GM18519 (cell line): ENCODE data around the gene E2F3.

ENCODE experiments used
- ATAC-seq: cut with Tn5 transposase; IDR thresholded peaks from one replicate; pipeline ENCODE4 v1.9.1; 2021; ENCODE audit warnings: mild to moderate bottlenecking, moderate library complexity; ENCODE audit not compliant: unreplicated experiment, low FRiP score

E2F3 gene

GRCh38 chr6:20401205-20402091 lies at the start of gene E2F3:
E2F3 (plus strand) TSS chr6:20401879; CDS start chr6:20402233, 354 bp downstream.
- ATAC-seq: peak; percentile 78

GRCh38 chr6:20352346-20352745 lies 49.3 kb upstream of the E2F3 start:
- ATAC-seq: no peak

- ATAC-seq: no peak
Measured at GRCh38 chr6:20353134-20353533, 48.5 kb upstream of the E2F3 start.

GRCh38 chr6:20354366-20354765 lies 47.3 kb upstream of the E2F3 start:
- ATAC-seq: no peak

- ATAC-seq: no peak
Measured at GRCh38 chr6:20360471-20361119, 41.1 kb upstream of the E2F3 start.

GRCh38 chr6:20362623-20363022 lies 39.1 kb upstream of the E2F3 start:
- ATAC-seq: no peak

GRCh38 chr6:20364327-20364726 lies 37.4 kb upstream of the E2F3 start:
- ATAC-seq: no peak

GRCh38 chr6:20365456-20365855 lies 36.2 kb upstream of the E2F3 start:
- ATAC-seq: peak; percentile 71

- no peak for ATAC-seq
Measured at GRCh38 chr6:20366082-20366830, 35.4 kb upstream of the E2F3 start.

- ATAC-seq: no peak
Measured at GRCh38 chr6:20367743-20368485, 33.8 kb upstream of the E2F3 start.

GRCh38 chr6:20370393-20370792 lies 31.3 kb upstream of the E2F3 start:
- no peak for ATAC-seq

- ATAC-seq: no peak
Measured at GRCh38 chr6:20370801-20371200, 30.9 kb upstream of the E2F3 start.

GRCh38 chr6:20375436-20375835 lies 26.2 kb upstream of the E2F3 start:
- ATAC-seq: no peak

- no peak for ATAC-seq
Measured at GRCh38 chr6:20377623-20378265, 23.9 kb upstream of the E2F3 start.

GRCh38 chr6:20379231-20379630 lies 22.4 kb upstream of the E2F3 start:
- ATAC-seq: no peak

- ATAC-seq: no peak
Measured at GRCh38 chr6:20386218-20386617, 15.5 kb upstream of the E2F3 start.

GRCh38 chr6:20389066-20389465 lies 12.6 kb upstream of the E2F3 start:
- no peak for ATAC-seq

- ATAC-seq: no peak
Measured at GRCh38 chr6:20393297-20393696, 8.4 kb upstream of the E2F3 start.

- ATAC-seq: no peak
Measured at GRCh38 chr6:20399518-20399917, 2.2 kb upstream of the E2F3 start.
